Glutamatergic neuron (in vitro differentiated cells): ENCODE results near the gene B3GALT4. TPM values are rescaled to one million over a fixed set of nuclear protein-coding genes. Genes with fewer than 3 reads are reported as not detected.

Source experiments
- DNase-seq: peaks from one replicate; pipeline ENCODE4 v3.0.0; 2022
- H3K27ac Mint-ChIP-seq: one replicate; pipeline ENCODE4 v1.8.0; 2020; ENCODE audit warnings: mild to moderate bottlenecking, mixed read lengths, inconsistent platforms; ENCODE audit not compliant: unreplicated experiment
- H3K27me3 Mint-ChIP-seq: one replicate; pipeline ENCODE4 v1.8.0; 2020; ENCODE audit warnings: mild to moderate bottlenecking, moderate library complexity, mixed read lengths, inconsistent platforms; ENCODE audit not compliant: unreplicated experiment
- H3K36me3 Mint-ChIP-seq: one replicate; pipeline ENCODE4 v1.8.0; 2020; ENCODE audit warnings: mild to moderate bottlenecking, mixed read lengths, inconsistent platforms; ENCODE audit not compliant: unreplicated experiment
- H3K4me1 Mint-ChIP-seq: one replicate; pipeline ENCODE4 v1.8.0; 2020; ENCODE audit warnings: mild to moderate bottlenecking, low read depth, mixed read lengths, inconsistent platforms; ENCODE audit not compliant: unreplicated experiment
- H3K4me3 Mint-ChIP-seq: one replicate; pipeline ENCODE4 v1.8.0; 2020; ENCODE audit warnings: mild to moderate bottlenecking, mixed read lengths, inconsistent platforms; ENCODE audit not compliant: unreplicated experiment
- H3K9me3 Mint-ChIP-seq: one replicate; pipeline ENCODE4 v1.8.0; 2020; ENCODE audit warnings: mild to moderate bottlenecking, moderate library complexity, mixed read lengths, inconsistent platforms; ENCODE audit not compliant: unreplicated experiment
- total RNA-seq: library from RNA; stranded (reverse); fragmentation: NEBNext Ultra II Directional; extraction: Animal tissue kit (Norgen Biotek cat#: 25700); gene quantifications from one replicate; pipeline ENCODE4 v1.2.1, GENCODE V29; 2021; ENCODE audit not compliant: unreplicated experiment
- TF ChIP-seq, protein P1 (sequence below): fragments of 200-600 bp; sonication (generic); IDR thresholded peaks from one replicate; pipeline ENCODE4 v1.5.0; 2021; ENCODE audit not compliant: partially characterized antibody, unreplicated experiment

The B3GALT4 gene
- total RNA-seq, 1 donor from 2014 or later: 8.6 TPM

DNA sequence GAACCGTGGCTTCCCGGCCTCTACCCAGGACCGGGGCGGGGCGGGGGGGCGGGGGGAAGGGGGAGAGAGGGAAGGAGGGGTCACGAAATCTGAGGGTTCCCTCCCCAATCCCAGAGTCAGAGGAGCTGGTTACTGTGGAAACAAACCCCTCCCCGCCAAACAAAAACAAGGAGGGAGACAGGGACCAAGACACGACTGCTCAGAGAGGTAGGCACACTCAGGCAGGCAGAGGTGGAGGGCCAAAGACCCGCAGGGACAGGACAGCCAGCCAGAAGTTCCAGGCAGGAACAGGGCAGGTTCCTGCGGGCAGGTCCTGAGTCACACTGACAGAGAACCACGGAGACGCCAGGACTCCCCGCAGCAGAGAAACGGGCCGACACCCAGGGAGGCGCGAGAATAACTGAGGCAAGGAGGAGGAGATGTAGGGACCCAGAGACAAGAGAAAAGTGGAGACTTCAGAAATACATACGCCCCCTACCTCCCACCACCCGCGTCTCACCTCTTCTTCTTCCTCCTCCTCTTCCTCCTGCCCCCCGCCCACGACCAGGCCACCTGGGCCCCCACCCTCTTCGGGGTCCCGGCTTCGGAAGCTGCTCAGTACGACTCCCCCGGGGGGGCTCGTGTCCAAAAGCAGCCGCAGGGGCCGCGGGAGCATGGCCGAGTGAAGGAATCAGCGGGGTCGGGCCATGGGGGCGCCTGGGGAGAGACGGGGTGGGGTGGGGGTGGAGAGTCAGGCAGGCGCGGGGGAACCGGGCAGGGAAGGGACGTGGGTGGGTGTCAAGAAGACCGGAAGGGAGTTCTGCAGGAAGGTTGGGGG, 21.2 kb downstream of the B3GALT4 start:
- peak; percentile 45 for DNase-seq
- peak overlapping the region; percentile 98 for H3K4me3 Mint-ChIP-seq
- H3K4me1 Mint-ChIP-seq: no peaks in the 10 kb centered on the region
- H3K27ac Mint-ChIP-seq: peak overlapping the region; percentile 92
- TF ChIP-seq, protein P1, sequence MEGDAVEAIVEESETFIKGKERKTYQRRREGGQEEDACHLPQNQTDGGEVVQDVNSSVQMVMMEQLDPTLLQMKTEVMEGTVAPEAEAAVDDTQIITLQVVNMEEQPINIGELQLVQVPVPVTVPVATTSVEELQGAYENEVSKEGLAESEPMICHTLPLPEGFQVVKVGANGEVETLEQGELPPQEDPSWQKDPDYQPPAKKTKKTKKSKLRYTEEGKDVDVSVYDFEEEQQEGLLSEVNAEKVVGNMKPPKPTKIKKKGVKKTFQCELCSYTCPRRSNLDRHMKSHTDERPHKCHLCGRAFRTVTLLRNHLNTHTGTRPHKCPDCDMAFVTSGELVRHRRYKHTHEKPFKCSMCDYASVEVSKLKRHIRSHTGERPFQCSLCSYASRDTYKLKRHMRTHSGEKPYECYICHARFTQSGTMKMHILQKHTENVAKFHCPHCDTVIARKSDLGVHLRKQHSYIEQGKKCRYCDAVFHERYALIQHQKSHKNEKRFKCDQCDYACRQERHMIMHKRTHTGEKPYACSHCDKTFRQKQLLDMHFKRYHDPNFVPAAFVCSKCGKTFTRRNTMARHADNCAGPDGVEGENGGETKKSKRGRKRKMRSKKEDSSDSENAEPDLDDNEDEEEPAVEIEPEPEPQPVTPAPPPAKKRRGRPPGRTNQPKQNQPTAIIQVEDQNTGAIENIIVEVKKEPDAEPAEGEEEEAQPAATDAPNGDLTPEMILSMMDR: peak; percentile 16
- H3K27me3 Mint-ChIP-seq: peaks cover 9% of the 10 kb centered on the region
- no peaks in the 10 kb centered on the region for H3K36me3 Mint-ChIP-seq
- peaks cover 5% of the 10 kb centered on the region for H3K9me3 Mint-ChIP-seq

DNA sequence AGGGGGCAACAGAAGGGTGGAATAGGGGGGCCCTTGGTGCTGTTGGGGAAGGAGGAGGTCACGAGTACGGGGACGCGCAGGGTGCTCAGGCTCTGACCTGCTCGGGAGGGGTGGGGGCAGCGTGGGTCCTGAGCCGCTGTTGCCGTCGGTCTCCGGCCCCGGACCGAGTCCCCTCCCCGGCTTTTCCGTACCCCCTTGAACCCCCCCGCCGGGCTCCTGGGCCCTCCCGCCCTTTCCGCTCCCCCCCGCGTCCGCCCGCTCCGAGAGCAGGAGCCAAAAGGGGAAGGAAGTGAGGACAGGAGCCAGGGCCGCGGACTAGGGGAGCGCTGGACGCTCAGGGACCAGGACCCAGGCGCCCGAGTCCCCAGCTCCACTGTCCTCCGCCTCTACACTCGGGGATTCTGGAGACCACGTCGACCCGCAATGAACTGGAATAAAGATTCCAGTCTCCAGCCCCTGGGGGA, 21.9 kb downstream of the B3GALT4 start, which contains the start of gene RGL2:
Gene RGL2, minus strand, starts transcription at position 170 of the 464 bp plus-strand sequence. CDS start 332 bp downstream, outside the sequence.
- peaks cover 5% of the 10 kb centered on the region for H3K9me3 Mint-ChIP-seq
- TF ChIP-seq, protein P1: no peak
- peak within 1 kb of the TSS; percentile 98 for H3K4me3 Mint-ChIP-seq
- no peaks in the 10 kb centered on the region for H3K36me3 Mint-ChIP-seq
- no peaks in the 10 kb centered on the region for H3K4me1 Mint-ChIP-seq
- peaks cover 9% of the 10 kb centered on the region for H3K27me3 Mint-ChIP-seq
- DNase-seq: peak; percentile 41
- H3K27ac Mint-ChIP-seq: peak within 1 kb of the TSS; percentile 92

DNA sequence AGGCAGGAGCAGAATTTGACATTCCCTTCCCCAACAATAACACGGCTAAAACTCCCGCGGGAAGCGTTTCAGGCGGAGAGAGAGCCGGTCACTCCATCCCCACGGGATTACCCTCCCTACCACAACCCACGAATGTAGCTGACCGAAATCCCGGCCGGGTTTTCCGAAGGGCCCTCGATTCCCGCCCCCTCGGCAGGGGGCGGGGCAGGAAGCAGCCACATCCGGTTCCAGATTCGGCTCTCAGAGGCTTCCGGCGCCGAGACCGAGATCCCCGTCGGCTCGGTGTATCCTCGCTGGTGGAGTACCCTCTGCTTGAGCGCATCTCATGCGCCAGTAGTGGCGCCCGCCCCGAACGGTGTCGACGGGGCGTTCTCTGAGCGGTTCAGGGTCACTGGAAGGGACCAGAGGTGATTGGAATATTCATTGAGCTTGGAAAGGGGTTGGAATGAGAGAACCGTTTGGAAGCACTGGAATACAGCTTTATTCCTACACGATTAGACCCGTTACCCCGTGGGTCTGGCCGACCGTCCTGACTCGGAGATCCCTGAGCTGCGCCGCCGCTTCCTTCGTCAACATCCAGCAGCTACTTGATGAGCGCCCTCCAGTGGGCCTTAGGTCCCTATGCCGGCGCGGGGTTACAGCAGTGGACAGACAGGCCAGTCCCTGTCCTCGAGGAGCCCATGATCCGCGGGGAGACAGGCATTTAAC, 22.5 kb downstream of the B3GALT4 start:
- Mint-ChIP-seq H3K36me3 (no peaks in the 10 kb centered on the region), H3K9me3 (peaks cover 5% of the 10 kb centered on the region), H3K4me3 (peak overlapping the region; percentile 98), H3K27ac (peak overlapping the region; percentile 91), H3K4me1 (no peaks in the 10 kb centered on the region), H3K27me3 (peaks cover 8% of the 10 kb centered on the region)
- DNase-seq: peak; percentile 94
- TF ChIP-seq, protein P1: peak; percentile 78

DNA sequence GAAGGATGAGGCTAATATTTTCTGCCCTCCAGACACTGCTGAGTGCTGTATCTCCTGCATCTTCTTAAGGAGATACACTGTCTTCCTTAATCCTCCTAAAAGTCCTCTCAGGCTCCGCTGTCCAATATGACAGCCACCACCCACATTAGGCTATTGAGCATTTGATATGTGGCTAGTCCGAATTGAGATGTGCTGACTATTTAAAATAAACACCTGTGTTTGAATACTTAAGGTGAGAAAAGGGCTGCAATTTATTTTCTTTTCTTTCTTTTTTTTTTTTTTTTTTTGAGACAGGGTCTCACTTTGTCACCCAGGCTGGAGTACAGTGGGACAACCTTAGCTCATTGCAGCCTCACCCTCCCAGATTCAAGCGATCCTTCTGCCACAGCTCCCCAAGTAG, 25.0 kb downstream of the B3GALT4 start:
- no peaks in the 10 kb centered on the region for H3K36me3 Mint-ChIP-seq
- no peak overlapping the region for H3K27ac Mint-ChIP-seq
- H3K9me3 Mint-ChIP-seq: peaks cover 5% of the 10 kb centered on the region
- DNase-seq: no peak
- H3K4me3 Mint-ChIP-seq: no peak overlapping the region
- TF ChIP-seq, protein P1: no peak
- peaks cover 3% of the 10 kb centered on the region for H3K27me3 Mint-ChIP-seq
- no peaks in the 10 kb centered on the region for H3K4me1 Mint-ChIP-seq
